Neural cell (in vitro differentiated cells): ENCODE data around the gene NOL4L. TPM values are rescaled to one million over a fixed set of nuclear protein-coding genes. Genes with fewer than 3 reads are reported as not detected.

ENCODE experiments used
- H2AFZ ChIP-seq: fragments of 200-600, 300-800 bp; sonication (generic), shearing (Covaris generic); 2 replicates; pipeline ENCODE4 v1.6.0; 2014; ENCODE audit warnings: low read depth, mild to moderate bottlenecking, antibody characterized with exemption, low read length, moderate library complexity
- H3F3A ChIP-seq: fragments of 200-600 bp; shearing (Covaris generic); 2 replicates; pipeline ENCODE4 v1.6.1; 2016; ENCODE audit warnings: mild to moderate bottlenecking, moderate library complexity, mixed read lengths, antibody characterized with exemption, low read length; ENCODE audit not compliant: insufficient read depth, poor library complexity, severe bottlenecking
- H3K27ac ChIP-seq: fragments of 200-600, 300-800 bp; sonication (generic), shearing (Covaris generic); 2 replicates; pipeline ENCODE4 v1.5.1; 2014; ENCODE audit warnings: mild to moderate bottlenecking, low read length, moderate library complexity
- H3K27me3 ChIP-seq: fragments of 300-800, 200-600 bp; sonication (generic), shearing (Covaris generic); 2 replicates; pipeline ENCODE4 v1.6.0; 2014; ENCODE audit warnings: mild to moderate bottlenecking, low read depth, low read length, moderate library complexity; ENCODE audit not compliant: insufficient read depth
- H3K36me3 ChIP-seq: fragments of 300-800, 200-600 bp; sonication (generic), shearing (Covaris generic); 2 replicates; pipeline ENCODE4 v1.5.1; 2014; ENCODE audit warnings: mild to moderate bottlenecking, antibody characterized with exemption, low read length, moderate library complexity; ENCODE audit not compliant: insufficient read depth
- H3K4me2 ChIP-seq: fragments of 300-800, 200-600 bp; sonication (generic), shearing (Covaris generic); 2 replicates; pipeline ENCODE4 v1.6.0; 2014; ENCODE audit warnings: mild to moderate bottlenecking, low read length
- H3K4me3 ChIP-seq: fragments of 300-800, 200-600 bp; sonication (generic), shearing (Covaris generic); 2 replicates; pipeline ENCODE4 v1.5.1; 2014; ENCODE audit warnings: mild to moderate bottlenecking, low read length, moderate library complexity
- H3K79me2 ChIP-seq: fragments of 200-600 bp; shearing (Covaris generic); replicated peaks from 2 replicates; pipeline ENCODE4 v1.6.0; 2014; ENCODE audit warnings: mild to moderate bottlenecking, low read length, moderate library complexity; ENCODE audit not compliant: insufficient read depth
- H3K9ac ChIP-seq: fragments of 300-800, 200-600 bp; sonication (generic), shearing (Covaris generic); 2 replicates; pipeline ENCODE4 v1.6.1; 2016; ENCODE audit warnings: mild to moderate bottlenecking, low read length, mixed read lengths
- H3K9me2 ChIP-seq: fragments of 200-600 bp; shearing (Covaris generic); 2 replicates; pipeline ENCODE4 v1.6.1; 2016; ENCODE audit warnings: mild to moderate bottlenecking, low read length, mixed read lengths; ENCODE audit not compliant: insufficient read depth
- H3K9me3 ChIP-seq: fragments of 200-600, 300-800 bp; sonication (generic), shearing (Covaris generic); 2 replicates; pipeline ENCODE4 v1.6.1; 2016; ENCODE audit warnings: mild to moderate bottlenecking, mixed run types, low read length, moderate library complexity, mixed read lengths
- H4K20me1 ChIP-seq: fragments of 200-600 bp; shearing (Covaris generic); 2 replicates; pipeline ENCODE4 v1.6.1; 2016; ENCODE audit warnings: mild to moderate bottlenecking, mixed run types; ENCODE audit not compliant: insufficient read depth
- EP300 ChIP-seq: fragments of 450-650 bp; conservative IDR thresholded peaks from 2 replicates; pipeline ENCODE4 v1.6.1; 2014; ENCODE audit warnings: antibody characterized with exemption, mild to moderate bottlenecking, moderate library complexity; ENCODE audit not compliant: poor library complexity, severe bottlenecking
- EZH2 ChIP-seq: fragments of 200-600, 300-800 bp; shearing (Covaris generic), sonication (generic); IDR thresholded peaks from 2 replicates; pipeline ENCODE4 v1.6.1; 2014; ENCODE audit warnings: antibody characterized with exemption, low read length, borderline replicate concordance, mild to moderate bottlenecking; ENCODE audit not compliant: insufficient read depth, poor library complexity, severe bottlenecking
- MXI1 ChIP-seq: fragments of 450-650 bp; conservative IDR thresholded peaks from 2 replicates; pipeline ENCODE4 v1.6.1; 2014; ENCODE audit warnings: antibody characterized with exemption, mild to moderate bottlenecking; ENCODE audit not compliant: poor library complexity, severe bottlenecking
- POLR2AphosphoS5 ChIP-seq: IDR thresholded peaks from 2 replicates; pipeline ENCODE4 v1.6.1; 2012
- RAD21 ChIP-seq: fragments of 450-650 bp; conservative IDR thresholded peaks from 2 replicates; pipeline ENCODE4 v1.6.1; 2014; ENCODE audit warnings: antibody characterized with exemption, mild to moderate bottlenecking, moderate library complexity
- SMC3 ChIP-seq: fragments of 450-650 bp; conservative IDR thresholded peaks from 2 replicates; pipeline ENCODE4 v1.6.1; 2014; ENCODE audit warnings: antibody characterized with exemption, mild to moderate bottlenecking, moderate library complexity; ENCODE audit not compliant: poor library complexity
- TAF1 ChIP-seq: IDR thresholded peaks from 2 replicates; pipeline ENCODE4 v1.6.1; 2012; ENCODE audit warnings: low read depth
- polyA plus RNA-seq: library from polyadenylated mRNA; depleted of rRNA; stranded (reverse); fragments of >200 nt; gene quantifications from 2 replicates; pipeline ENCODE4 v1.2.3, GENCODE V29; 2014
- TF ChIP-seq, protein P1 (sequence below): fragments of 450-650 bp; IDR thresholded peaks from 2 replicates; pipeline ENCODE4 v1.5.1; 2014; ENCODE audit warnings: antibody characterized with exemption, mild to moderate bottlenecking, moderate library complexity; ENCODE audit not compliant: poor library complexity, severe bottlenecking
- TF ChIP-seq, protein P2 (sequence below): IDR thresholded peaks from 2 replicates; pipeline ENCODE4 v1.6.1; 2012; ENCODE audit warnings: borderline replicate concordance

NOL4L gene
- polyA plus RNA-seq, 1 donor from 2014 or later = 20.4 TPM

- Histone ChIP-seq H3F3A (no peaks in the 10 kb centered on the region), H2AFZ (no peak overlapping the region), H3K27ac (no peak overlapping the region), H3K9me2 (no peaks in the 10 kb centered on the region), H4K20me1 (no peaks in the 10 kb centered on the region), H3K9ac (no peak overlapping the region), H3K27me3 (no peaks in the 10 kb centered on the region), H3K36me3 (peaks cover 25% of the 10 kb centered on the region), H3K4me2 (no peak overlapping the region), H3K9me3 (no peaks in the 10 kb centered on the region), H3K4me3 (no peak overlapping the region), H3K79me2 (no peaks in the 10 kb centered on the region)
- no peak for TF ChIP-seq SMC3
- TF ChIP-seq POLR2AphosphoS5 = no peak
- no peak for TF ChIP-seq EP300
- TF ChIP-seq, protein P1, sequence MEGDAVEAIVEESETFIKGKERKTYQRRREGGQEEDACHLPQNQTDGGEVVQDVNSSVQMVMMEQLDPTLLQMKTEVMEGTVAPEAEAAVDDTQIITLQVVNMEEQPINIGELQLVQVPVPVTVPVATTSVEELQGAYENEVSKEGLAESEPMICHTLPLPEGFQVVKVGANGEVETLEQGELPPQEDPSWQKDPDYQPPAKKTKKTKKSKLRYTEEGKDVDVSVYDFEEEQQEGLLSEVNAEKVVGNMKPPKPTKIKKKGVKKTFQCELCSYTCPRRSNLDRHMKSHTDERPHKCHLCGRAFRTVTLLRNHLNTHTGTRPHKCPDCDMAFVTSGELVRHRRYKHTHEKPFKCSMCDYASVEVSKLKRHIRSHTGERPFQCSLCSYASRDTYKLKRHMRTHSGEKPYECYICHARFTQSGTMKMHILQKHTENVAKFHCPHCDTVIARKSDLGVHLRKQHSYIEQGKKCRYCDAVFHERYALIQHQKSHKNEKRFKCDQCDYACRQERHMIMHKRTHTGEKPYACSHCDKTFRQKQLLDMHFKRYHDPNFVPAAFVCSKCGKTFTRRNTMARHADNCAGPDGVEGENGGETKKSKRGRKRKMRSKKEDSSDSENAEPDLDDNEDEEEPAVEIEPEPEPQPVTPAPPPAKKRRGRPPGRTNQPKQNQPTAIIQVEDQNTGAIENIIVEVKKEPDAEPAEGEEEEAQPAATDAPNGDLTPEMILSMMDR = no peak
- TF ChIP-seq RAD21 = no peak
- no peak for TF ChIP-seq TAF1
- TF ChIP-seq EZH2 = no peak
These were observed 148.8 kb downstream of the NOL4L start for GRCh38 chr20:32436142-32436861.

DNA sequence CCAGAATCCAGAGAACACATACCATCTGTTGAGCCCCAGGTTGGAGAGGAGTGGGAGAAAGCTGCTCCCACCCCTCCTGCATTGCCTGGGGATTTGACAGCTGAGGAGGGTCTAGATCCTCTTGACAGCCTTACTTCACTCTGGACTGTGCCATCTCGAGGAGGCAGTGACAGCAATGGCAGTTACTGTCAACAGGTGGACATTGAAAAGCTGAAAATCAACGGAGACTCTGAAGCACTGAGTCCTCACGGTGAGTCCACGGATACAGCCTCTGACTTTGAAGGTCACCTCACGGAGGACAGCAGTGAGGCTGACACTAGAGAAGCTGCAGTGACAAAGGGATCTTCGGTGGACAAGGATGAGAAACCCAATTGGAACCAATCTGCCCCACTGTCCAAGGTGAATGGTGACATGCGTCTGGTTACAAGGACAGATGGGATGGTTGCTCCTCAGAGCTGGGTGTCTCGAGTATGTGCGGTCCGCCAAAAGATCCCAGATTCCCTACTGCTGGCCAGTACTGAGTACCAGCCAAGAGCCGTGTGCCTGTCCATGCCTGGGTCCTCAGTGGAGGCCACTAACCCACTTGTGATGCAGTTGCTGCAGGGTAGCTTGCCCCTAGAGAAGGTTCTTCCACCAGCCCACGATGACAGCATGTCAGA is 149.6 kb downstream of the NOL4L start:
- no peak for TF ChIP-seq POLR2AphosphoS5
- TF ChIP-seq, protein P1 = no peak
- no peak for TF ChIP-seq MXI1
- no peak for TF ChIP-seq SMC3
- TF ChIP-seq RAD21 = no peak
- TF ChIP-seq, protein P2, sequence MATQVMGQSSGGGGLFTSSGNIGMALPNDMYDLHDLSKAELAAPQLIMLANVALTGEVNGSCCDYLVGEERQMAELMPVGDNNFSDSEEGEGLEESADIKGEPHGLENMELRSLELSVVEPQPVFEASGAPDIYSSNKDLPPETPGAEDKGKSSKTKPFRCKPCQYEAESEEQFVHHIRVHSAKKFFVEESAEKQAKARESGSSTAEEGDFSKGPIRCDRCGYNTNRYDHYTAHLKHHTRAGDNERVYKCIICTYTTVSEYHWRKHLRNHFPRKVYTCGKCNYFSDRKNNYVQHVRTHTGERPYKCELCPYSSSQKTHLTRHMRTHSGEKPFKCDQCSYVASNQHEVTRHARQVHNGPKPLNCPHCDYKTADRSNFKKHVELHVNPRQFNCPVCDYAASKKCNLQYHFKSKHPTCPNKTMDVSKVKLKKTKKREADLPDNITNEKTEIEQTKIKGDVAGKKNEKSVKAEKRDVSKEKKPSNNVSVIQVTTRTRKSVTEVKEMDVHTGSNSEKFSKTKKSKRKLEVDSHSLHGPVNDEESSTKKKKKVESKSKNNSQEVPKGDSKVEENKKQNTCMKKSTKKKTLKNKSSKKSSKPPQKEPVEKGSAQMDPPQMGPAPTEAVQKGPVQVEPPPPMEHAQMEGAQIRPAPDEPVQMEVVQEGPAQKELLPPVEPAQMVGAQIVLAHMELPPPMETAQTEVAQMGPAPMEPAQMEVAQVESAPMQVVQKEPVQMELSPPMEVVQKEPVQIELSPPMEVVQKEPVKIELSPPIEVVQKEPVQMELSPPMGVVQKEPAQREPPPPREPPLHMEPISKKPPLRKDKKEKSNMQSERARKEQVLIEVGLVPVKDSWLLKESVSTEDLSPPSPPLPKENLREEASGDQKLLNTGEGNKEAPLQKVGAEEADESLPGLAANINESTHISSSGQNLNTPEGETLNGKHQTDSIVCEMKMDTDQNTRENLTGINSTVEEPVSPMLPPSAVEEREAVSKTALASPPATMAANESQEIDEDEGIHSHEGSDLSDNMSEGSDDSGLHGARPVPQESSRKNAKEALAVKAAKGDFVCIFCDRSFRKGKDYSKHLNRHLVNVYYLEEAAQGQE = no peak
- no peak for TF ChIP-seq TAF1
- TF ChIP-seq EP300 = no peak
- no peak for TF ChIP-seq EZH2
- H3K36me3 ChIP-seq = peaks cover 25% of the 10 kb centered on the region
- no peaks in the 10 kb centered on the region for H3K9me3 ChIP-seq

More for the DNA sequence above, 149.6 kb downstream of the NOL4L start:
- no peak overlapping the region for H3K9ac ChIP-seq
- H3K79me2 ChIP-seq = no peaks in the 10 kb centered on the region
- H2AFZ ChIP-seq = no peak overlapping the region
- no peaks in the 10 kb centered on the region for H3F3A ChIP-seq
- H3K27ac ChIP-seq = no peak overlapping the region
- H3K27me3 ChIP-seq = no peaks in the 10 kb centered on the region
- no peak overlapping the region for H3K4me2 ChIP-seq
- H3K9me2 ChIP-seq = no peaks in the 10 kb centered on the region
- no peaks in the 10 kb centered on the region for H4K20me1 ChIP-seq
- no peak overlapping the region for H3K4me3 ChIP-seq
